AG04450 (cell line): ENCODE results near the gene FAM83B. TPM values are rescaled to one million over a fixed set of nuclear protein-coding genes. Genes with fewer than 3 reads are reported as not detected.
A peak's percentile ranks its signal among the peaks of the same experiment; 100 is the strongest.

Source experiments
- CTCF ChIA-PET: fragments of 300-600, 350-600 bp; formaldehyde crosslinking; extraction: SDS; loops from one replicate; lab custom pipeline; 2022; ENCODE audit warnings: antibody characterized with exemption, inconsistent platforms; lab: Charles Lee
- POLR2A ChIA-PET: fragments of 350-600 bp; formaldehyde crosslinking; extraction: SDS; loops from one replicate; lab custom pipeline; 2021; ENCODE audit warnings: antibody characterized with exemption, inconsistent platforms; lab: Yijun Ruan, JAX
- DNase-seq: peaks from one replicate; pipeline ENCODE4 v3.0.0-alpha.2; 2011; ENCODE audit warnings: low read depth, low spot score
- H3K27ac ChIP-seq: one replicate; pipeline ENCODE4 v1.5.1; 2012; ENCODE audit warnings: low read depth, low read length, control low read depth
- H3K27me3 ChIP-seq: one replicate; pipeline ENCODE4 v1.6.0; 2012; ENCODE audit warnings: low read length; ENCODE audit not compliant: control insufficient read depth, insufficient read depth
- H3K4me3 ChIP-seq: 2 replicates; pipeline ENCODE4 v1.5.1; 2011; ENCODE audit warnings: mild to moderate bottlenecking, low read depth, low read length, control low read depth
- H3K9me3 ChIP-seq: 2 replicates; pipeline ENCODE4 v1.5.1; 2012; ENCODE audit warnings: low read length; ENCODE audit not compliant: control insufficient read depth, insufficient read depth
- CTCF ChIP-seq: IDR thresholded peaks from 2 replicates; pipeline ENCODE4 v1.5.1; 2011; ENCODE audit warnings: low read depth, low read length, control low read depth, inconsistent platforms
- polyA plus RNA-seq: library from polyadenylated mRNA; depleted of rRNA; stranded (reverse); fragments of >200 nt; gene quantifications from 2 replicates; pipeline ENCODE4 v1.2.3, GENCODE V29; 2011

FAM83B gene
- polyA plus RNA-seq, 1 experiment, result 0.05 TPM

- no peak overlapping the region for H3K27ac ChIP-seq
- H3K4me3 ChIP-seq, result peak overlapping the region; percentile 70
- ChIA-PET POLR2A (no interaction called here), CTCF (no interaction called here)
- H3K9me3 ChIP-seq, result no peaks in the 10 kb centered on the region; the same call in 1 of the 2 replicates
- no peak for TF ChIP-seq CTCF
- no peak for DNase-seq
- H3K27me3 ChIP-seq, result peaks cover 3% of the 10 kb centered on the region
Observed at GRCh38 chr6:54846857-54847674, 495 bp downstream of the FAM83B start.

GRCh38 chr6:54847799-54848597 is 1.4 kb downstream of the FAM83B start:
- ChIA-PET POLR2A (no interaction called here), CTCF (no interaction called here)
- Histone ChIP-seq H3K27ac (no peak overlapping the region), H3K27me3 (peaks cover 3% of the 10 kb centered on the region), H3K4me3 (no peak overlapping the region), H3K9me3 (no peaks in the 10 kb centered on the region; the same call in 1 of the 2 replicates)
- DNase-seq, result peak; percentile 11
- no peak for TF ChIP-seq CTCF

GRCh38 chr6:54850114-54850513 is 3.5 kb downstream of the FAM83B start:
- no peak for DNase-seq
- Histone ChIP-seq H3K9me3 (no peaks in the 10 kb centered on the region; the same call in 1 of the 2 replicates), H3K27me3 (peaks cover 3% of the 10 kb centered on the region), H3K4me3 (no peak overlapping the region), H3K27ac (no peak overlapping the region)
- ChIA-PET POLR2A (no interaction called here), CTCF (no interaction called here)
- no peak for TF ChIP-seq CTCF

- no peaks in the 10 kb centered on the region for H3K27me3 ChIP-seq
- DNase-seq, result no peak
- H3K27ac ChIP-seq, result no peak overlapping the region
- TF ChIP-seq CTCF, result no peak
- no peaks in the 10 kb centered on the region for H3K9me3 ChIP-seq
- POLR2A ChIA-PET, result no interaction called here
- no peak overlapping the region for H3K4me3 ChIP-seq
- CTCF ChIA-PET, result no interaction called here
Observed at GRCh38 chr6:54856129-54856528, 9.6 kb downstream of the FAM83B start.

- ChIA-PET CTCF (no interaction called here), POLR2A (interaction anchor here (0.7 kb wide), 1 partner anchor 19 kb away, joined by 5 read pairs; no protein-coding TSS in a partner anchor)
- no peak overlapping the region for H3K27ac ChIP-seq
- no peaks in the 10 kb centered on the region for H3K9me3 ChIP-seq
- no peaks in the 10 kb centered on the region for H3K27me3 ChIP-seq
- no peak overlapping the region for H3K4me3 ChIP-seq
- DNase-seq, result no peak
- TF ChIP-seq CTCF, result no peak
Observed at GRCh38 chr6:54860132-54860531, 13.6 kb downstream of the FAM83B start.
